ENCODE measurements around the gene PKNOX2. TPM values are rescaled to one million over a fixed set of nuclear protein-coding genes. Genes with fewer than 3 reads are reported as not detected.

The PKNOX2 gene
- total and polyA plus RNA-seq, 7 donors, result 0.23 to 4.7 (median 1.4) TPM

- Histone ChIP-seq H3K27me3 (no peaks in the 10 kb centered on the region), H3K27ac (no peak overlapping the region), H3K36me3 (no peaks in the 10 kb centered on the region), H3K4me1 (no peaks in the 10 kb centered on the region), H3K4me3 (no peak overlapping the region), H3K9me3 (no peaks in the 10 kb centered on the region)
- WGBS, 2 donors, result 38 to 39% methylated on average over 9 of the region's 9 CpGs
- TF ChIP-seq POLR2AphosphoS5 (IDR thresholded peaks at IDR 0.05) (no peak), CTCF (IDR thresholded peaks at IDR 0.05) (no peak), POLR2A (IDR thresholded peaks at IDR 0.05) (no peak)
- DNase-seq, result no peak
- intact Hi-C loops (cut with DNase I), result no loop called here
Measured at GRCh38 chr11:125423247-125423849, 258.8 kb downstream of the PKNOX2 start.

GRCh38 chr11:125425601-125426000, 261.1 kb downstream of the PKNOX2 start:
- 78 to 81% methylated on average over 8 to 9 of the region's 9 CpGs for WGBS, 2 donors
- no peak overlapping the region for H3K27ac ChIP-seq
- H3K27me3 ChIP-seq, result no peaks in the 10 kb centered on the region
- H3K4me3 ChIP-seq, result no peak overlapping the region
- TF ChIP-seq POLR2AphosphoS5 (IDR thresholded peaks at IDR 0.05) (no peak), EP300 (IDR thresholded peaks at IDR 0.05) (no peak), CTCF (IDR thresholded peaks at IDR 0.05) (no peak), POLR2A (IDR thresholded peaks at IDR 0.05) (no peak)
- H3K9me3 ChIP-seq, result no peaks in the 10 kb centered on the region
- intact Hi-C loops (cut with DNase I), result no loop called here
- H3K36me3 ChIP-seq, result peaks cover 0 to 5% (median 0%) of the 10 kb centered on the region in 4 donors
- H3K4me1 ChIP-seq, result no peaks in the 10 kb centered on the region
- no peak for DNase-seq

- no peak overlapping the region for H3K4me3 ChIP-seq
- no peak overlapping the region for H3K27ac ChIP-seq
- WGBS, 2 donors, result 84 to 87% methylated on average over 14 of the region's 14 CpGs
- peaks cover 0 to 5% (median 0%) of the 10 kb centered on the region in 4 donors for H3K36me3 ChIP-seq
- no peak for TF ChIP-seq POLR2A (IDR thresholded peaks at IDR 0.05)
- H3K4me1 ChIP-seq, result no peaks in the 10 kb centered on the region
- intact Hi-C loops (cut with DNase I), result no loop called here
- H3K27me3 ChIP-seq, result no peaks in the 10 kb centered on the region
- no peak for DNase-seq
- H3K9me3 ChIP-seq, result no peaks in the 10 kb centered on the region
Measured at GRCh38 chr11:125426818-125427528, 262.4 kb downstream of the PKNOX2 start.

- intact Hi-C loops (cut with DNase I), result no loop called here
- no peak overlapping the region for H3K4me3 ChIP-seq
- 51 to 62% methylated on average over 11 of the region's 11 CpGs for WGBS, 2 donors
- TF ChIP-seq POLR2A (IDR thresholded peaks at IDR 0.05), result no peak
- TF ChIP-seq EP300 (IDR thresholded peaks at IDR 0.05), result no peak
- no peak overlapping the region for H3K27ac ChIP-seq
- H3K4me1 ChIP-seq, result no peaks in the 10 kb centered on the region
- H3K9me3 ChIP-seq, result no peaks in the 10 kb centered on the region
- no peaks in the 10 kb centered on the region for H3K27me3 ChIP-seq
- peaks cover 0 to 5% (median 0%) of the 10 kb centered on the region in 4 donors for H3K36me3 ChIP-seq
- no peak for DNase-seq
Measured at GRCh38 chr11:125428486-125429173, 264.1 kb downstream of the PKNOX2 start.

- Histone ChIP-seq H3K27ac (no peak overlapping the region), H3K4me3 (no peak overlapping the region), H3K36me3 (peaks cover 0 to 5% (median 0%) of the 10 kb centered on the region in 4 donors), H3K4me1 (no peaks in the 10 kb centered on the region), H3K27me3 (no peaks in the 10 kb centered on the region), H3K9me3 (no peaks in the 10 kb centered on the region)
- 33 to 39% methylated on average over 6 of the region's 6 CpGs for WGBS, 2 donors
- intact Hi-C loops (cut with DNase I), result no loop called here
- DNase-seq, result no peak
- TF ChIP-seq POLR2AphosphoS5 (IDR thresholded peaks at IDR 0.05), result no peak
- TF ChIP-seq CTCF (IDR thresholded peaks at IDR 0.05), result peak in 1 of 4 experiments; percentile 37
Measured at GRCh38 chr11:125429174-125429707, 264.7 kb downstream of the PKNOX2 start.

All from sigmoid colon (tissue), 7 donors.